Activated effector memory CD4-positive, alpha-beta T cell treated with Interleukin-2 at 50 U/mL for 16 hours (primary cell): Measurements from ENCODE around the gene CPNE8.

Experiments
- DNase-seq: peaks from one replicate; pipeline ENCODE4 v3.0.0-alpha.2; 2020

Gene CPNE8

DNA sequence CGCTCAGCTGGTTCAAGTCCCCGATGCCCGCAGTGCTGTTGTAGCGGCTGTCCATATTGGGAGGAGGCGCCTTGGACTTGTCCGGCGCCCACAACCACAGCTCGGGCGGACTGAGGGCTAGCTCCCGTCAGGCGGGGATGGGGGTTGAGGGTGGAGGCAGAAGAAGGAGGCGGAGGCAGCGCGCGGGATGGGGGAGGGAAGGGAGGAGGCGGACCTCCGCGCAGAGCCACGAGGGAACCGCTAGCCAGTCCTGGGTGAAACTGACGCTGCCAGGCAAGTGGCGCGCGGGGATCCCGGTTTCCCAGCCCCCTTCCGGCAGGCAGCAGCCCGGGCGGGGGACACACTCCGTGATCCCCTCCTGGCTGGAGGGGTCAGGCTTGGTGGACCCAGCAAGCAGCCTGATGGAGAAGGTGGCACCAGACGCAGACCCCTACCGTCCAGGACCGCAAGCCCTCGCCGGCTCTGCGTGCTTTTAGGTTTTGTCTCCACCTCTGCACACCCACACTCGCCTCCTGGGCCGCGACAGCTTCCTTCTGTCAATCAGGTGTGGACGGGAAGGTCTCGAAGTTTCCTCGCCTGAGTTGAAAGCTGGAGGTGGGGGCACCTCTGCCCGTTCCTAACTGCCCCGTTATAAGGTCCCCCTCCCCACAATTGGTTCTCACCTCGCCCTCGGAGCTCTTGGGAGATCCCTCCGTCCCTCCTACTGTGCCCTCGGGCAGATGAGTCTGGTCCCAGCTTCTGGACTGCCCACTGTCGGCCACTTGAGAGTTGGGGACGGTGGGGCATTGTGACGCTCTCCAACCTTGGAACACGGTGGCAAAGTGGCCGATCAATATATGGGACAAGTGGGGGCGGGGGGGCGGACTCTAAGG lies at the start of gene CPNE8:
CPNE8 (minus strand) TSS at position 112 of the 872 bp plus-strand sequence; CDS start at position 55, 57 bp downstream.
- DNase-seq: peak; percentile 26

DNA sequence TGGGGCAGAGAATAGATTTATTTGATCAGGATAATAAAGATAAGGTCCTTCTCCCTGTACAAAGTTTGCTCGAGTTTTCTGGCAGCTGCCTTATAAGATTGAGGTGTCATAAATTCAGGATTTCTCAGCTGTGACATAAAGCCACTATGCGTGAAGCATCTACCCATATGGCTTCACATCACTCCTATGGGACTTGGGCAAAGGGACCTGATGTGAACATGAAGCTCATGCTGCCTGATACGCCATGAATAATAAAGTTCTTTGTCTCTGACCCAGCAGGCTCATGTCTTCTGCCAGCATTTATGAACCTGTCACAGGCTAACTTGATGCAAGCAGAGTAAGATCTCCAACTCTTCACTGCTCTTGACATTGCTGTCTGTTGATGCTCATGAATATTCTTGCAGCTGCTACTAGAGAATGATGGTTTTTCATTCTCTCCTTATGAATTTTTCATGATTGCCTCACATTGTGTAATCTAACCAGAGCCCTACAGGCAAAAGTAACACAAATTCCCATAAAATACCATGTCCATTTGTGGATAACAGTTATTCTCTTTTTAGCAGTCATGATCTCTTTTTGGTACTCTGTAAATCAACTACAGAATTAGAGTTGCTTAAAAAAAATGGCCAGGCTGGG lies 49.0 kb upstream of the CPNE8 start:
- no peak for DNase-seq

DNA sequence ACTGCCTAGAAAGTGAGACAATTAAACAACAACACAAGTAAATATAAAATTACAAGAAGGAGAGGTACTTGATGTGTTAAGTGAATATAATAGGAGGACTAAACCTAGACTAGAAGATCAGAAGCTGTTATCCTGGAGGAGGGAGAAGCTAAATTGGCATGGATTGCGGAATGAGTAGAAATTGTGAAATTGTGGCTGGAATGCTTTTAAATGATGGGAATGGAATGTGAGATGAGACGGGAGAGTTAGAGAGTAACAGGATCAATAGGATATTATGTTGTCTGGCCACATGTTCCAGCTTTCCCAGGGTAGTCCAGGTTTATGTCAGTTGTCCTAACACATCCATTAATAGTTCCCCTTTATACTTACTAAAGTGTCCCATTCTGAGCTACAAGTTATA lies 44.0 kb upstream of the CPNE8 start:
- DNase-seq: no peak

DNA sequence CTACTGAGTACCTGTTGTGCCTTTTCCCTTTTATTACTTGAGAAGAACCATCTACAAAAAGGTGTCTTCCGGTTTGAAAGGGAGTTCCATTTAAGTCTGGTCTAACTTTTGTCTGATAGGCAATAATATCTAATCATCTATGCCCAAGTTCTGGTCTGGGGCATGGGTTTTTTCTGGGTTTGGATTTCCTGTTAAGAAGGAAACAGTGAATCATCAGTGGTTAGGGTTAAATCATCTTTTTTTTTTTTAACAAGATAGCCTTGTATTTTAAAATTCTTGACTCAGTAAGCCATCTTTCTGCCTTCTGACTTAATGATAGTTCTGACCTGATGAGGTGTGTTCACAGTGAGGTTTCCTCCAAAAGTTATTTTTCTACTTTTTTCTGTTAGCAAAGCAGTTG lies 29.3 kb upstream of the CPNE8 start:
- no peak for DNase-seq

DNA sequence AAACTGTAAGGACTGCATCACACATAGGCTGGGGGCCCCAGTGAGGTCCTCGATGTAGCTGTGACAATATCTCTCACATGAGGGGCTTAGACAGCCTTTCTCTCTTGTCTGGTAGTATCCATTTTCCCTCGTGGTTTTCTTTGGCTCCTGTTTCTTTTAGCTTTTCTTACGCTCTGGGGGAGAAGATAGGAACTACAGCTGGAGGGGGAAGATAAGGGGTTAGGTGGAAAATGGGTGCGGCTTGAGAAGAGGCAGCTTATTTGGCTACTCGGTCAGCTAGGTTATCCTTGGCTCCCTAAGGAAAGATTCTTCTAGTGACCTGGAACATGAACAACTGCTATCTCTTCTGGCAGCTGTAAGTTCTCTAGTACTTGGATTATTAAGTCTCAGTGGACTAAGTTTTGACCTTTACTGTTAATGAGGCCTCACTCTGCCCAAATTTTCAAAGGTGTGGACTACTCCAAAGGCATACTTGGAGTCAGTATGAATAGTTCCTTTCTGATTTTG lies 28.7 kb upstream of the CPNE8 start:
- no peak for DNase-seq

DNA sequence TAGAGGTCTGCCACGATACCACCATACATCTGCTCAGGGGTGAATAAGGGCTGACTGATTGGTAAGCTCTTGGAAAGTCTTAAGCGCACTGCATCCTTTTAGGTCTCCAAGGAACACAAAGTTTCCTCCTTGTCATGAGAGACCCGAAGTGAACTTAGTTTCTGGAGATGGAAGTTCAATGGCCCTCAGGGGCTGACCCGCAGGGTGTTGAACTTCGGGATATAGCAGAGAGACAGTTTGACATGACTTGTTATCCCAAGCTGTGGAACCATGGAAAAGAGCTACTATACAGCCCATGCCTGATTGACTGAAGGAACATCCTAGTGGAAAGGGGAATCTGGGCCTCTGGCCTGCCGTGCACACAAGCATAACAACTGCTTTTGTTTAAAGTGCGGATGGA lies 26.9 kb upstream of the CPNE8 start:
- DNase-seq: no peak

DNA sequence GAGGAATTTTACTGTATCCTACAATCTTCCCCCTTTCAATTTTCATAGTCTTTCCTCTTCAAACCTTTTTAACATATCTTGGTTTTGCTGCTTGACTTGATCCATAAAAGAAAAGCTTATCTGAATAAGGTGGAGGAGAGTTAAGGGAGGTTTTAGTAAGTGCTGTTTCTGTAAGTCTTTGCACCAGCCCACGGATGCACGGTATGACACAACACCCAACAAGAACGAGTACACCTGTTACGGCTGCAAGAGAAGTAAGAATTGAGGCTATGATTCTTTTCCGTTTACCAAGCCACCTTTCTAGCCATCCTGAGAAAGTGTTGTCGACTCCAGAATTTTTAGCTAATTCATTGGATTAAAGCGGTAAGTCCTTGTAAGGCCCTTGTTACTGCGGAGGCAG lies 26.1 kb upstream of the CPNE8 start:
- no peak for DNase-seq

DNA sequence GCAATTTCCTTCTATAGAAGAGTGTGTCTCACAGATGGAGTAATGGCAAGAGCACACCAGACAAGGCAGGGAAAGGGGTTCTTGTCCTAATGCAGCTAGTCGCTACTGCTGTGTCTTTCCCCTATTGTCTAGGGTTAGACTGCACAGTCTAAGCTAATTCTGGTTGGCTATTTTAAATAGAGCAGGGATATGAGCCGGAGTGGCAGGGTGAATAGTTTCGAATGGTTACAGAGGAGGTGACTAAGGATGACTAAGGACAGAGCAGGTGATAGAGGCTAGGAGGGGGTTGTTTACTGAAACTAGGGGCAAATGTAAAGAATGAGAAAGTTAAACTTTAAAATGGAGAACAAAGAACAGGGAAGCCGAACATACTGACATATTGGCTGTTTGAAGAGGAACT lies 25.6 kb upstream of the CPNE8 start:
- DNase-seq: no peak

DNA sequence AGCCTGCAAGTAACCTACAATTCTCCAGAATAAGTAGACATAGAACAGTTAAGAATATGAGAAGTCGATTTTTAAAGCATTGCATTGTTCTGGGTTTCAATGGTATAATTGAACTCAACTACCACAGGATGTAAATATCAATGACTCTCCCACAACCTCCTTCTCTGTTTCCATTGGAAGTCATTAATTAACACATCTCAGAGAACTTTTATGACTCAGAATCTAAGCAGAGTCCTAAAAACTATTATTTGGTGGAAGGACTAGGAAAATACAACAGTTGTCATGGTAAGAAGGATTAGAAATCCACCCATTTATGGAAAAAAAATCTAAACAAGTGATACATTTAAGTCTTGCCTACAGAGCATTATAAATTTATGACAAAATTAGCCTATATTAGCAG lies 21.1 kb upstream of the CPNE8 start:
- DNase-seq: no peak

DNA sequence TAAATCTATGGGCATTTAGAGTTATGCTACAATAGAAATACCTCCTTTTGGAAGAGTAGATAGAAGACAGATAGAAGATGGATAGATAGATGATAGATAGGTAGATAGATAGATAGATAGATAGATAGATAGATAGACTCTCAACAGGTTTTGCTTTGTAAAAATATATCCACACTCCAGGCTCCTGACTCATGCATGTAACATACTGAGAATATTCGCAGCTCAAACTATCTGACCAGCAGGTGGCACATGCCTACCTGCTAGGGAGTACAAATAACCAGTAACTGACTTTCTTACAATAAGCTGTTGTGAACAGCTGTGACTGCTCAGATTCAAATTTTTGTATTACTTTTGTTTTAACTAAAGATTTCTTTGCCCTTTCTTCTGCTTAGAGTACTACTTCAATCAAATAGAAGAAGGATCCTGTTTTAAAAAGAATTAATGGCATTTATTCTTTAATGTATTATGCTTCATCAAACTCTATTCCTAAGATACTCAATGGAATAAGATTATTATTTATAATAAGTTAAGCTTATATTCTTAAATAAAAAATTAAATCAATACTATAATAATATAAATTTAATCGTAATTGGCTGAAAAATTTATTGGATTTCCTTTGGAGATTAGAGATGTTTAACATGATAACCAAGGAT lies 15.8 kb upstream of the CPNE8 start:
- no peak for DNase-seq

DNA sequence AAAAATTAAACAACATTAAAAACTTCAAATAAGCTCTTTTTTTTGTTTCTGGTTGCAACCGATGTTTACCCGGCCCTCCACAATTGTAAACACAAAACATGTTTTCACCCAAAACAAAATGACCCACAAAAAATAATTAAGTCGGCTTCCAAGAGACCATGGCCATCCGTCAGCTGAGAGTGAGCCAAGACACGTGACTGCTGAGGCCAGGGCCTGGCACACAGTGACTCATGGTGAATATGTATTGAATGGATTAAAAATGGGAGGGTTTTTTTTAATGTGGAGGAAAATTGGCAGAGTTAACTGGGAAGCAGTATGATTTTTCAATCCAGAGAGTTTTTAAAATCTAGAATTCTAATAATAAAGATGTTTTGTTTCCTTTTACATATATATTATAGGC lies 13.8 kb upstream of the CPNE8 start:
- DNase-seq: no peak

DNA sequence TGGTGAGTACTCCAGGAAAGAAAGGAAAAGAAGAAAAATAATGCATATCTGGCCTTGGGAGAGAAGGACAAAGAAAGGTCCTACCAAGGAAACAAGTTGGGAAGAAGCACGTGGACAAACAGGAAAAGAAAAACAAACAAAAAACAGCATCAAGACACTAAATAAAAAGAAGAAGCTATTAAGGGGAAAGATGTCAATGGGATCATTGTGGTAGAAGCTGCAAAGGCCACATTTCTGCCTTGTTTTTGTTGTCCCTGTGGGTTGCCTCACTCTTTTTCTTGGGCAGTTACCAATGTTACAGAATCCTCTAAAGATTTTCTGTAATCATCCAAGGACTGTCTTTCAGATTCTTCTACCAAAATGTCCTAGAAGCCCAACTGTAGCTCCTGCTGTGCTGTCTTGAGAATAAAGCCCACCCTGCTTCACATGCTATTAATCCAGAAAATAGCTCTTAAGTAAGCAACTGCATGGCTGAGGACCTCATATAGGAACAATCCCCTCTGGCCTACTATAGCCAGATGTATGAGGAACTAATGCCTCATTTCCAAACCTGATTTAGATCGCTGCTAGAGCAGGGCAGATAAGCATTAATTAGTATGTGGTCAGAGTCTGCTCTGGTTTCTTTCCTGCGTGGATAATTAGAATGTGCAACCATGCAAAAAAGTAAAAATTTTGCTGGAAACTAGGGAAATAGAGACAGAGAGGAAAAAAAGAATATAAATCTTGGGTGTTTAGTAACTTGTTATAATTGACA lies 10.2 kb upstream of the CPNE8 start:
- no peak for DNase-seq

DNA sequence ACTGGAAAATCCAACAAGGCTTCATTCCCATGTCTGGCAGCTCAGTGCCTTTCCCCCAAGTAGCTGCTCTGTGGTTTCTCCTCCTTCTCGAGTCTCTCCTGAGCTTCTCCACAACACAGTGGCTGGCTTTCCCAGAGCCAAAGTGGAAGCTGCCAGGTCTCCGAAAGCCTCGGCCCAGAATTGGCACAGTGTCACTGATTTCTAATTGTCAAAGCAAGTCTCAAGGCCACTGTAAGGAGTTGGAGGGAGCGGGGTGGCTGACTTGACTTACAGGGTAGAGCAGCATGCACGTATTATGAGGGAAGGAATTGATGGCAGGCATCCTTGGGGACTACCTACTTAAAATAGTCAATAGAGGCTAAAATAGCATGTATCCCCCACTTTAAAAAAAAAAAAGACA lies 6.7 kb upstream of the CPNE8 start:
- no peak for DNase-seq

DNA sequence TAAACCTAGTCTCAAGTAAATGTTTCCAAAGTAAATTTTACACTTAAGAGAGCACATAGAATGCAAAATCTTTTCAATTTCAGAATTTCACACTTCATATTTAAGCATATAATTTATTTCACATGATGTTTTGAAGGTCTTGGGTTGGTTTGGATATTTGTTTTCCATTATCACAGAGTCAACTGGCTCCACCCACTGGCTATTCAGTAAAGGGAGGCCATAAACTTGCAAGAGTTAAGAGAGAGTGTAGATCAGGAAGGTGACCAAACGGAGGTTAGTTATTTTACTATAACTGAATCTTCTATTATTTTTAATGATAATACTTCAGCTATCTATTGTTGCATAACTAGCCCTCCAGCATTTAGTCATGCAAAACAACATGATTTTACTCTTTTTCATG lies 6.2 kb upstream of the CPNE8 start:
- no peak for DNase-seq

DNA sequence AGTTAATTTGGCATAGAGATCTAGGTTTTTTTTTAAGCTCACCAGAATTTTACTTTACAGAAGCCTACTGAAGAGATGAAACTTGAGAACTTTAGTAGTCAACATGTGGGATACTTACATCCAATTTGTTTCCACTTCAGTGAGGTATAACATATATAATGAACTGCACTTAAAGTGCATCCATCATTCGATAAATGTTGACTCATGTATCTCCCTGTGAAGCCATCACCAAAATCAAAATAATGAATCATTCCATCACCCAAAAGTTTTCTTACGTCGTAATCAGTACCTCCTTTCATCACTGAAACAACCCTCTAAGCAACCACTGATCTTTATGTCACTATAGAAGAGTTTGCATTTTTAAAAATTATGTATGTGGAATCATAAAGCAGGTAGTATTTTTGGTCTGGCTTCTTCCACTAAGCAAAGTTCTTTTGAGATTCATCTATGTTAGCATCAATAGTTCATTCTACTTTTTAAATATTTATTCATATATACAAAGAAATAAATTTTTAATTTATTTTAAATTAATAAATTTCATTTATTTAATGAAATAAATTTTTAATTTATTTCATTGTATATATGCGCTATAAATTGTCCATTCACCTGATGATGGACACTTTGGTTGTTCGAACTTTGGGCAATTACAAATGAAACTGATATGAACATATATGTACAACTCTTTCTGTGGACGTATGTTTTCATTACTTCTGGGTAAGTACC lies 2.0 kb upstream of the CPNE8 start:
- DNase-seq: no peak

DNA sequence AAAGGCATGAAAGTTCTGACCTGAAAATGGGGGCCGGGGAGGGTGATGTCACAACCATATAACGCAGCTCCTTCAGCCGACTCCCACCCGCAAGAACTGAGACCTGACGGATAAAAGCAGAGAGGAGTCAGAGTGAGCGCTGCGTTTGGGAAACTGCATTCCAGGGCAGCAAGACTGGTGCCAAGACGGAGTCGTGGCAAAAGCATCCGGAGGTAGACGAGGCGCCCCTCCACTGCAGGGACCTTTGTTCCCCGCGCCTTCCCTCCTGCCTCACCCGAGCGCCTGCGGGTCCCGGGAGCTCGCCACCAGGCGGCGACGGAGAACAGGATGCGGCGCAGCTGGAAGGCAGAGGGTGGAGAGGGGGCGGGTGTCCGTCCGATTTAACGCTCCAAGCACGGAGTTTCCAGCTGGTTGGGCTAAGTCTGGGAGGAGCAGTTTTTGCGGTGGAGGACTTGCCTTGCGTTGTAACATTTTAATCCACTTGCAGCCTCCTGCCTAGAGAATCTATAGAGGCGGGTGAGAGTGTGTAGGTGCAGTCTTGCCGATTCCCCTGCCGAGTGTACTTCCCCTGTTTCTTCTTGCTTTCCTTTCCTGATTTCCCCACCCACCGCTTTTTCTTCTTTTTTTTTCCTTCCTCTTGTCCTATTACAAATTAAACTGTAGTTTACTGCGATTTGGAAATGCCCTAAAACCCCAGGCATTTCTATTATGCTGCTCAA lies 1.2 kb upstream of the CPNE8 start:
- DNase-seq: peak; percentile 58

DNA sequence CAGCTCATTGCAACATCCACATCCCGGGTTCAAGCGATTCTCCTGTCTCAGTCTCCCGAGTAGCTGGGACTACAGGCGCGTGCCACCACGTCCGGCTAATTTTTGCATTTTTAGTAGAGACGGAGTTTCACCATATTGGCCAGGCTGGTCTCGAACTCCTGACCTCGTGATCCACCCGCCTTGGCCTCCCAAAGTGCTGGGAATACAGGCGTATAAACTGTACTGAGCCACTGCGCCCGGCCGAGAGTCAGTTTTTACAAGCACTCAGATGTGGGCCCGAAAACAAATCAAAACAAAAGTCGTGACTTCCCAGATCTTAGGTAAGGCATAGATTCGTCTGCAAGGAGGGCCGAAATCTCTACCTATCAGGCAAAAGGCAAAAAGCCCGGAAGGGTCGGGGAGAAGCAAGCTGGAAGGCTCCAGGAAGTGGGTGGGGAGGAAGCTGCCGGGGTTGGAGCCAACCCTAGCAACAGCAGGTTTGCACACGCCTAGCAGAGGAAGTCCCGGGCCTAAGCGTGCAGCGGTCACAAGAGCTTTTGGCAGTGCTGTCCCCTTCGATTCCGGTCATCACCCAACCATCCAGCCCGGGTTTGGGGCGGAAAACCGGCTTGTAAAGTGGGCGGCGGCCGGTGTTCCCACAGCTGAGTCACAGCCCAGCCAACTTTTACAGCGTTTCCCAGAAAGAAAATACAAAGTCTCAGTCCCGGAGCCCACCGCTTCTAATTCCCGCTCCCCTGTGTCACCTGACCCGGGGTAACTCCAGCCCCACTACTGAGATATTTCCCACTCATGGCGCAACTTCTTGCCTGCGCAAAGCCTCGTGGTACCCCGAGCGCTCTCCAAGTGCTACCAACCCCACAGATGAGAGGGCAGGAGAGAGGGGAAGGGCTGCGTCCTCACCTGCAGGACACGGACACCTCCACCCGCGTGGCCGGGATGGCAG lies 583 bp downstream of the CPNE8 start:
- peak; percentile 37 for DNase-seq

DNA sequence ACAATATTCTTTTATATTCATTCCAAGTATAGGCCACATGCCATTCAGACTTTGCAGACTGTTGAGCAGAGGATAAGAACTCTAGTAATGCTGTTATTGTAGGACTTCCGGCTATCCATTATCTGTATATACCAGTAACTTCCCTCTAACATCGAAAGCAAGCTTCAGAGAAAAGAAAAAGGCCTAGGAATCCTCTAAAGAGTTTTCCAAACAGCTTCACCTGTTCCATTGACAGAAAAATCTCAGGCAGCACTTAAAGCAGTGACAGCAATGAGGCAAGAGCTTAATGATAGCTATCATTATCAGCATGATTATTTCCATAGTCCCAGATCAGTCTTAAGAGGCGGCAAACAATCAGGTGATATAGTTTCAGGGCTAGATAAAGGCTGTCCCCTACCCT lies 1.8 kb downstream of the CPNE8 start:
- no peak for DNase-seq

DNA sequence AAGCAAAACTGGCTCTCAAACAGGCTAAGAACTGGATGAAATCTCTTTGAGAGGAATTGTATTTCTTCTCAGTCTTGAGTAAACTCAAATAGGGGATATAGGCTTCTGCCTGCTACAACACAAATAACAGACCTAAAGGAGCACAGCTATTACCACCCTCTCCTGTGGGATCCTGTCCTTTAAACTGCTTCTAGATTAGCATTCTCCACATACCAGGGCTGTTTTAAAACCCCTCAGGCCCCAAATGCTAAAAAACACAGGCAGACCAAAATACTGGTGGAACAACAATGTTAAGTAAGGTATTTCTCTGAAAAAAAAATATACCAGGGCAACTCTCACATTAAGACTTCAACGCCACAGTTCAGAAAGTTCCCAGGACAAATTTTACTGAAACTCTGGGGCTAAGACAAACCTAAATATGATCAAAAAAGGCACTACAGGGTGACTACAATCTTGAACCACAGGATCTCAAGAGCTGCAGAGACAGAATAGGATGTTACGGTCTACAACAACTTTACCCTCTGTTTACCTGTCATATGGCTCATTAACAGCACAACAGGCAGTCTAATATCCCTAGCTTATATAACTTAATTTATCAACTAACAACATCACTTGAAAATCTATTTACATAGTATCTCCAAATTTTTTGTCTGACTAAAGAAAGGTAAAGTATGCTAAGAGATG lies 7.2 kb downstream of the CPNE8 start:
- DNase-seq: no peak

DNA sequence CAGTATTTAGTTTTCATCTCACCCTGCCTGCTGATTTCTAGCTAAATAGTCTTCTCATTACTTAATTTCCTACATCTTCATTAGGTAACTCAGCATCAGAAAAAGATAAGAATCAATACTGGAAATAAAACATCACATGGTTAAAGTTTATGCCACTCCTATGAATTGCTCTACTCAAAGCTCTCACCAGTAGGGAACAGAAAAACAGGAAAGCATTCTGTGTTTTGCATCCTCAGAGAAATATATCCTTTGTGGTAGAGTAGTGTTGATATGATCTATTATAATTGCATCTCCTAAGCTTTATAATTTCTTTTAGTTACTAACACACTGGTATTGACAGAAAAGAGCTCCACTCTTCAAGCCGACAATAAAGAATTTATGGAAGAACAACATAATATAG lies 9.9 kb downstream of the CPNE8 start:
- no peak for DNase-seq
